ENCODE measurements around the gene LYSET. TPM values are rescaled to one million over a fixed set of nuclear protein-coding genes. Genes with fewer than 3 reads are reported as not detected.

Gene LYSET
- total and polyA plus RNA-seq, 9 of the 15 experiments (the other 6 are each of a cell fraction or from before 2014, with no cell fraction given), result 7.6 to 36.6 (median 15.9) TPM

- TF ChIP-seq GTF2B (IDR thresholded peaks at IDR 0.05; ENCODE audit: extremely low read depth, insufficient read length) (no peak), ELK1 (CRISPR knock-in tag; IDR thresholded peaks at IDR 0.05) (no peak), TBP (optimal IDR thresholded peaks at IDR 0.05; ENCODE audit: low read depth, low read length) (peak; percentile 35), TARDBP (IDR thresholded peaks at IDR 0.05) (no peak), CREB1 (IDR thresholded peaks at IDR 0.05) (peak; percentile 38; the same call in 1 of the 2 replicates), CREB1 (CRISPR knock-in tag; IDR thresholded peaks at IDR 0.05) (peak; percentile 17; the same call in 1 of the 2 replicates), ZNF695 (CRISPR knock-in tag; IDR thresholded peaks at IDR 0.05) (no peak), HDAC6 (IDR thresholded peaks at IDR 0.05; ENCODE audit: low read depth, low read length) (no peak), BRD4 (IDR thresholded peaks at IDR 0.05) (no peak), ATF4 (CRISPR knock-in tag; IDR thresholded peaks at IDR 0.05) (no peak), BRCA1 (IDR thresholded peaks at IDR 0.05) (no peak), BRCA1 (CRISPR knock-in tag; IDR thresholded peaks at IDR 0.05) (no peak), LEF1 (IDR thresholded peaks at IDR 0.05) (no peak), ZFX (CRISPR knock-in tag; IDR thresholded peaks at IDR 0.05) (peak; percentile 95), TEAD1 (CRISPR knock-in tag; IDR thresholded peaks at IDR 0.05) (no peak), DNMT1 (IDR thresholded peaks at IDR 0.05) (no peak), ZNF668 (CRISPR knock-in tag; IDR thresholded peaks at IDR 0.05) (no peak), SMARCA5 (IDR thresholded peaks at IDR 0.05) (no peak), DMBX1 (CRISPR knock-in tag; IDR thresholded peaks at IDR 0.05; ENCODE audit: borderline replicate concordance) (no peak), PHF8 (IDR thresholded peaks at IDR 0.05; ENCODE audit: borderline replicate concordance, low read length) (peak; percentile 73; the same call in 1 of the 2 replicates), CBFA2T3 (IDR thresholded peaks at IDR 0.05) (no peak), ZNF274 (IDR thresholded peaks at IDR 0.05; ENCODE audit: borderline replicate concordance, low read depth, low read length) (no peak), ZBTB12 (CRISPR knock-in tag; IDR thresholded peaks at IDR 0.05) (0 out of 2 replicates have a peak, but pooled peaks have one; percentile 29), ZFP30 (CRISPR knock-in tag; IDR thresholded peaks at IDR 0.05; ENCODE audit: borderline replicate concordance) (no peak)
Observed at GRCh38 chr14:93184391-93185348, at the start of gene LYSET, which contains the start of gene MOAP1 (continued).

All from K562 (cell line).